ENCODE data around the gene APLN.

Gene APLN

GRCh38 chrX:129640737-129641136 is 14.0 kb downstream of the APLN start:
- DNase-seq: no peak

GRCh38 chrX:129638917-129639316 is 15.8 kb downstream of the APLN start:
- no peak for DNase-seq

GRCh38 chrX:129637217-129638109 is 17.3 kb downstream of the APLN start:
- no peak for DNase-seq

- DNase-seq: no peak
Observed at GRCh38 chrX:129636175-129636681, 18.5 kb downstream of the APLN start.

- DNase-seq: no peak
Observed at GRCh38 chrX:129634541-129634940, 20.2 kb downstream of the APLN start.

- no peak for DNase-seq
Observed at GRCh38 chrX:129632443-129632842, 22.3 kb downstream of the APLN start.

GRCh38 chrX:129631849-129632248 is 22.9 kb downstream of the APLN start:
- no peak for DNase-seq

GRCh38 chrX:129629837-129630236 is 24.9 kb downstream of the APLN start:
- no peak for DNase-seq

GRCh38 chrX:129626026-129626425 is 28.7 kb downstream of the APLN start:
- DNase-seq: no peak

- DNase-seq: no peak
Observed at GRCh38 chrX:129622757-129623301, 31.9 kb downstream of the APLN start.

GRCh38 chrX:129618997-129619396 is 35.8 kb downstream of the APLN start:
- no peak for DNase-seq

- no peak for DNase-seq
Observed at GRCh38 chrX:129617420-129617819, 37.3 kb downstream of the APLN start.

- DNase-seq: no peak
Observed at GRCh38 chrX:129614481-129615255, 40.1 kb downstream of the APLN start.

GRCh38 chrX:129613596-129613995 is 41.2 kb downstream of the APLN start:
- no peak for DNase-seq

GRCh38 chrX:129612396-129612795 is 42.4 kb downstream of the APLN start:
- DNase-seq: no peak

- no peak for DNase-seq
Observed at GRCh38 chrX:129609395-129609794, 45.4 kb downstream of the APLN start.

GRCh38 chrX:129608496-129608895 is 46.3 kb downstream of the APLN start:
- DNase-seq: no peak

- DNase-seq: peak; percentile 23
Observed at GRCh38 chrX:129606918-129607317, 47.8 kb downstream of the APLN start.

- peak; percentile 1 for DNase-seq
Observed at GRCh38 chrX:129600981-129601424, 53.8 kb downstream of the APLN start.

- no peak for DNase-seq
Observed at GRCh38 chrX:129599996-129600395, 54.8 kb downstream of the APLN start.

GRCh38 chrX:129599499-129599898 is 55.3 kb downstream of the APLN start:
- DNase-seq: no peak

GRCh38 chrX:129597905-129598304 is 56.9 kb downstream of the APLN start:
- no peak for DNase-seq

- no peak for DNase-seq
Observed at GRCh38 chrX:129596077-129596476, 58.7 kb downstream of the APLN start.

All from kidney glomerular epithelial cell (primary cell).